ENCODE data around the gene SERGEF.

GRCh38 chr11:17922416-17922788 lies 90.4 kb downstream of the SERGEF start:
- TF ChIP-seq CTCF (IDR thresholded peaks at IDR 0.05): no peak
- no peak for TF ChIP-seq POLR2A (IDR thresholded peaks at IDR 0.05)
